ENCODE results near the gene STX18.

The STX18 gene

GRCh38 chr4:4539481-4539880, 2.4 kb downstream of the STX18 start:
- TF ChIP-seq SUZ12 (IDR thresholded peaks at IDR 0.05; ENCODE audit: extremely low read depth, insufficient read depth, insufficient read length), result no peak
- no peak for TF ChIP-seq ZNF274 (IDR thresholded peaks at IDR 0.05; ENCODE audit: low read depth, low read length)
- TF ChIP-seq YY1 (IDR thresholded peaks at IDR 0.05; ENCODE audit: insufficient read depth, insufficient read length), result no peak
- Histone ChIP-seq H3K9me3 (ENCODE audit: insufficient read depth, low read length) (no peaks in the 10 kb centered on the region), H3K4me3 (ENCODE audit: insufficient read length, low read depth) (no peak overlapping the region), H3K27me3 (ENCODE audit: insufficient read depth, insufficient read length) (no peaks in the 10 kb centered on the region), H3K36me3 (ENCODE audit: insufficient read depth, insufficient read length, low read length) (peaks cover 2% of the 10 kb centered on the region), H3K9ac (ENCODE audit: insufficient read length, low read depth) (no peak overlapping the region), H3K4me1 (ENCODE audit: insufficient read depth, insufficient read length) (no peaks in the 10 kb centered on the region)
- DNase-seq (ENCODE audit: low read depth, low spot score), result no peak

GRCh38 chr4:4535590-4535989, 6.3 kb downstream of the STX18 start:
- no peaks in the 10 kb centered on the region for H3K9me3 ChIP-seq (ENCODE audit: insufficient read depth, low read length)
- TF ChIP-seq YY1 (IDR thresholded peaks at IDR 0.05; ENCODE audit: insufficient read depth, insufficient read length) (no peak), SUZ12 (IDR thresholded peaks at IDR 0.05; ENCODE audit: extremely low read depth, insufficient read depth, insufficient read length) (no peak)
- no peak for DNase-seq (ENCODE audit: low read depth, low spot score)
- no peaks in the 10 kb centered on the region for H3K4me1 ChIP-seq (ENCODE audit: insufficient read depth, insufficient read length)
- no peaks in the 10 kb centered on the region for H3K27me3 ChIP-seq (ENCODE audit: insufficient read depth, insufficient read length)
- no peak overlapping the region for H3K9ac ChIP-seq (ENCODE audit: insufficient read length, low read depth)
- H3K36me3 ChIP-seq (ENCODE audit: insufficient read depth, insufficient read length, low read length), result peaks cover 2% of the 10 kb centered on the region
- H3K4me3 ChIP-seq (ENCODE audit: insufficient read length, low read depth), result no peak overlapping the region

- H3K4me3 ChIP-seq (ENCODE audit: insufficient read length, low read depth), result no peak overlapping the region
- H3K27me3 ChIP-seq (ENCODE audit: insufficient read depth, insufficient read length), result no peaks in the 10 kb centered on the region
- TF ChIP-seq YY1 (IDR thresholded peaks at IDR 0.05; ENCODE audit: insufficient read depth, insufficient read length) (no peak), SUZ12 (IDR thresholded peaks at IDR 0.05; ENCODE audit: extremely low read depth, insufficient read depth, insufficient read length) (no peak), ZNF274 (IDR thresholded peaks at IDR 0.05; ENCODE audit: low read depth, low read length) (no peak)
- no peak for DNase-seq (ENCODE audit: low read depth, low spot score)
- H3K9ac ChIP-seq (ENCODE audit: insufficient read length, low read depth), result no peak overlapping the region
- H3K36me3 ChIP-seq (ENCODE audit: insufficient read depth, insufficient read length, low read length), result peaks cover 2% of the 10 kb centered on the region
- no peaks in the 10 kb centered on the region for H3K4me1 ChIP-seq (ENCODE audit: insufficient read depth, insufficient read length)
- H3K9me3 ChIP-seq (ENCODE audit: insufficient read depth, low read length), result no peaks in the 10 kb centered on the region
Measured at GRCh38 chr4:4534515-4535145, 7.2 kb downstream of the STX18 start.

GRCh38 chr4:4533461-4534169, 8.2 kb downstream of the STX18 start:
- peaks cover 6% of the 10 kb centered on the region for H3K36me3 ChIP-seq (ENCODE audit: insufficient read depth, insufficient read length, low read length)
- no peaks in the 10 kb centered on the region for H3K9me3 ChIP-seq (ENCODE audit: insufficient read depth, low read length)
- H3K4me1 ChIP-seq (ENCODE audit: insufficient read depth, insufficient read length), result no peaks in the 10 kb centered on the region
- H3K27me3 ChIP-seq (ENCODE audit: insufficient read depth, insufficient read length), result no peaks in the 10 kb centered on the region
- no peak for DNase-seq (ENCODE audit: low read depth, low spot score)
- no peak overlapping the region for H3K9ac ChIP-seq (ENCODE audit: insufficient read length, low read depth)
- H3K4me3 ChIP-seq (ENCODE audit: insufficient read length, low read depth), result no peak overlapping the region
- TF ChIP-seq SUZ12 (IDR thresholded peaks at IDR 0.05; ENCODE audit: extremely low read depth, insufficient read depth, insufficient read length) (no peak), ZNF274 (IDR thresholded peaks at IDR 0.05; ENCODE audit: low read depth, low read length) (no peak), YY1 (IDR thresholded peaks at IDR 0.05; ENCODE audit: insufficient read depth, insufficient read length) (no peak)

GRCh38 chr4:4532371-4533154, 9.3 kb downstream of the STX18 start:
- Histone ChIP-seq H3K4me1 (ENCODE audit: insufficient read depth, insufficient read length) (no peaks in the 10 kb centered on the region), H3K9ac (ENCODE audit: insufficient read length, low read depth) (no peak overlapping the region), H3K9me3 (ENCODE audit: insufficient read depth, low read length) (no peaks in the 10 kb centered on the region), H3K4me3 (ENCODE audit: insufficient read length, low read depth) (no peak overlapping the region), H3K27me3 (ENCODE audit: insufficient read depth, insufficient read length) (no peaks in the 10 kb centered on the region), H3K36me3 (ENCODE audit: insufficient read depth, insufficient read length, low read length) (peaks cover 15% of the 10 kb centered on the region)
- DNase-seq (ENCODE audit: low read depth, low spot score), result no peak
- no peak for TF ChIP-seq YY1 (IDR thresholded peaks at IDR 0.05; ENCODE audit: insufficient read depth, insufficient read length)
- TF ChIP-seq SUZ12 (IDR thresholded peaks at IDR 0.05; ENCODE audit: extremely low read depth, insufficient read depth, insufficient read length), result no peak
- TF ChIP-seq ZNF274 (IDR thresholded peaks at IDR 0.05; ENCODE audit: low read depth, low read length), result no peak

- Histone ChIP-seq H3K9ac (ENCODE audit: insufficient read length, low read depth) (no peak overlapping the region), H3K4me3 (ENCODE audit: insufficient read length, low read depth) (no peak overlapping the region), H3K4me1 (ENCODE audit: insufficient read depth, insufficient read length) (no peaks in the 10 kb centered on the region), H3K36me3 (ENCODE audit: insufficient read depth, insufficient read length, low read length) (peaks cover 16% of the 10 kb centered on the region), H3K27me3 (ENCODE audit: insufficient read depth, insufficient read length) (no peaks in the 10 kb centered on the region), H3K9me3 (ENCODE audit: insufficient read depth, low read length) (no peaks in the 10 kb centered on the region)
- no peak for TF ChIP-seq ZNF274 (IDR thresholded peaks at IDR 0.05; ENCODE audit: low read depth, low read length)
- no peak for TF ChIP-seq SUZ12 (IDR thresholded peaks at IDR 0.05; ENCODE audit: extremely low read depth, insufficient read depth, insufficient read length)
- no peak for DNase-seq (ENCODE audit: low read depth, low spot score)
Measured at GRCh38 chr4:4529392-4529791, 12.5 kb downstream of the STX18 start.

- Histone ChIP-seq H3K36me3 (ENCODE audit: insufficient read depth, insufficient read length, low read length) (peaks cover 16% of the 10 kb centered on the region), H3K27me3 (ENCODE audit: insufficient read depth, insufficient read length) (no peaks in the 10 kb centered on the region), H3K9ac (ENCODE audit: insufficient read length, low read depth) (no peak overlapping the region), H3K9me3 (ENCODE audit: insufficient read depth, low read length) (no peaks in the 10 kb centered on the region), H3K4me1 (ENCODE audit: insufficient read depth, insufficient read length) (no peaks in the 10 kb centered on the region), H3K4me3 (ENCODE audit: insufficient read length, low read depth) (no peak overlapping the region)
- TF ChIP-seq YY1 (IDR thresholded peaks at IDR 0.05; ENCODE audit: insufficient read depth, insufficient read length) (no peak), ZNF274 (IDR thresholded peaks at IDR 0.05; ENCODE audit: low read depth, low read length) (no peak), SUZ12 (IDR thresholded peaks at IDR 0.05; ENCODE audit: extremely low read depth, insufficient read depth, insufficient read length) (no peak)
- DNase-seq (ENCODE audit: low read depth, low spot score), result no peak
Measured at GRCh38 chr4:4526401-4526800, 15.4 kb downstream of the STX18 start.

Data from NT2/D1 (cell line).